HG03521 (cell line): ENCODE data around the gene VRK1.

Source experiments
- ATAC-seq: cut with Tn5 transposase; IDR thresholded peaks from one replicate; pipeline ENCODE4 v1.9.1; 2021; ENCODE audit warnings: mild to moderate bottlenecking, moderate library complexity; ENCODE audit not compliant: unreplicated experiment

Gene VRK1

DNA sequence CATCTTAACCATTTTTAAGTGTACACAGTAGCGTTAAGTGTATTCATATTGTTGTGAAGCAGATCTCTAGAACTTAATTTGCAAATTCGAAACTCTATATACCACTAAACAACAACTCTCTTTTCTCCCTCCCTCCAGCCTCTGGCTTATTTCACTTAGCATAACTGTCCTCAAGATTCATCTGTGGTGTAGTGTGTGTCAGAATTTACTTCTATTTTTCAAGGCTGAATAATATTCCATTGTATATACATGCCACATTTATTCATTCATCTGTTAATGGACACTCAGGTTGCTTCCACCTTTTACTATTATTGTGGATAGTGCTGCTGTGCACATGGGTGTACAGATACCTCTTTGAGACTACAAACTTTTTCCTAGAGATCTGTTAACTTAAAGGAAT is 26.5 kb downstream of the VRK1 start:
- no peak for ATAC-seq

DNA sequence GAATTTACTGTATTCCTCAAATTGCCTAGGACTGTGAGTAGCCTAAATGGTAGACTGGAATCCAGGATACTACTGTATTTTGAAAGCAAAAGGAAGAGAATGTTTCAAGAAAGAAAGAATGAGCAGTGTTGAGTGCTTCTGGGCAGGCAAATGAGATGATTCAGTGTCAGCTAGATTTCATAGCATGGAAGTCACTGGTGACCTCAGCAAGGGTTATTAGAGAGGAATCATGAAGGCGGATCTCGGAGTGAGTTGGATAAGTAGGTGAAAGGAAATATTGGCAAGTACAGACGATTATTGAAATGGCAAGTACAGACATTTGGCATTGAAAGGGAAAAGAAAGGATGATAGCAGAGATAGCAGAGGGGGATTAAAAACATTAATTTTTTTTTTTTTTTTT is 27.1 kb downstream of the VRK1 start:
- no peak for ATAC-seq

DNA sequence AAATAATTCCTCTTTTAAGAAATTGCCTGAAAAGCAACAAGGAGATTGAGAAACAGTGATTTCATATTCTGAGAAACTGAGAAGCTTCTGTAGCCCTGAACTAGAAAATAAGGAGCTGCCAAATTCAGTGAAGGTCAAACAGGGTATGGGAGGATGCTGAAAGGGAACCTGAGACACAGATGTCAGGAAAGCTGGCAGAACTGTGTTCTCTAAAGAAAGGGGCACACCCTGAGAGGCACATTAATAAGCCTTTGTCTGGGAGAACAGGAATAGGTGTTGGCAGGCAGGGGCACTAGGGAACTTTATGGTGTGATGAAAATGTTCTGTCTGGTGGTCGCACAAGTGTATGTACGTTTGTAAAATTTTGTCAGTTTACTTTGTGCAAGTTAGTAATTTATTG is 29.6 kb downstream of the VRK1 start:
- no peak for ATAC-seq

DNA sequence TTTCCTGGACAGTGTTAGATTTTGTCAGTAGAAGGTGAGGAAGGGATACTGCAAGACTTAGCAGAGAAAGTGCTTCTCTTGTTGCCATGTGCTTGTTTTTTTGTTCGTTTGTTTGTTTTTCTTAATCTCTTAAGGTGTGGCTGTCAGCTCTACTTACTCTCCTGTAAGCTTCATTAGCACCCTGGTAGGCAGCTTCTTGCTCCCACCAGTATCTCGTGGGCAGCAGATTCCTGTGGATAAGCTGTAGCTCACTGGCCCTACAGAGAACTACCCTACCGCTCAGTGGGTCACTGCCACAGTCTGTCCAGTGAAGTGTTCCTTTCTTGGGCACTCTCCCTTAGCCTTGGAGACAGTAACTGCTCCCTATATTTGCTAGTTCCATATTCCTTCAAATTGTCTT is 30.1 kb downstream of the VRK1 start:
- no peak for ATAC-seq

DNA sequence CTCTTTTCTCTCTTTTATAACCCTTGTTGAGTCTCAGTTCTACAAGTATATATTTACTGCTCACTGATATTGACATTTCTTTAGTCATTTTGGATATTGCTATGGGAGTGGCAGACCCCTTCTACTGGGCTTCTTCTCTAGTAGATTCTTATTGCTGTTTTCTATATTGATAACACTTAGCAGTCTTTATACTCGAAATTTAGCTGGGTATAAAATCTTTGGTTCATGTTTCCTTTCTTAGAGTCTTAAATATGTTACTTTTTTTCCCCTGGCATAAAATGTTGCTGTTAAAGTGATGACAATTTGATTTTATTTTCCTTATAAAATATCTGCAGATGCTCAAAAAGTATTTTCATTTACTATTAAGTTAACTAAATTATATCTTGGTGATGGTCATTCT is 32.6 kb downstream of the VRK1 start:
- ATAC-seq: no peak

DNA sequence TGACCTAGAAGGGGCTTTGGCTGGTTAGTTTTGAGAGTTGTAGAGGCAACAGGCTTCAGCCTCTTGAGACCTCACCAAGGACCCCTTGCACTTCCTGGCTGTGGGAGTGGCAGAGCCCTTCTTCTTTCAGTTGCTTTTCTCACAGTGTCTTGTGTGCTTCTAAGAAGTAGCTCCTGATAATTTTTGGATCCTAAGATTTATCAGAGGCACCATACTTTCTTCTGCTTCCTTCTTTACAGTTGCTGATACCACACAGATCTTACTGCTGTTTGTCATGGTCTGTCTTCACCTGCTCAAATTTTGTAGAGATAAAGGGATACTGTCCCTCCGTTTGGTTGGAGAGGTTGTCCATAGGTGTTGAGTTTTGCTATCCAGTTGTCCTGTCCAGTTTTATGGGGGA is 33.8 kb downstream of the VRK1 start:
- no peak for ATAC-seq

DNA sequence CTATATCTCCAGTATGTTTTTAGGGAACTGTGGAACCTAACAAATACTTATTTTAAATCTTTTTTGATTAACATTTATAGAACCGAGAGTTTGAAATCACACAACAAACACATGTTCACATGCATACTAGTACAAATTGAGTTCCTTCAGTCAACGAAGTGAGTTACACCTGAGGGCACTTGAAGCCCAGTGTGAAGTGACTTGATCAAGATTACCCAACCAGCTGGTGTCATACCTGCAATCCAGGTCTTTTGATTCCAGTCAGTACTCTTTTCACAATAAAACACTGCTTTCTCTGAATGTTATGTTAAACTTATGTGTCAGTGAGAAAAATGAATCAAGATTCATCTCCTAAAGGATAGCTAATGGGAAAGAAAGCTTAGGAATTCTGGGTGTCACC is 35.2 kb downstream of the VRK1 start:
- ATAC-seq: no peak

DNA sequence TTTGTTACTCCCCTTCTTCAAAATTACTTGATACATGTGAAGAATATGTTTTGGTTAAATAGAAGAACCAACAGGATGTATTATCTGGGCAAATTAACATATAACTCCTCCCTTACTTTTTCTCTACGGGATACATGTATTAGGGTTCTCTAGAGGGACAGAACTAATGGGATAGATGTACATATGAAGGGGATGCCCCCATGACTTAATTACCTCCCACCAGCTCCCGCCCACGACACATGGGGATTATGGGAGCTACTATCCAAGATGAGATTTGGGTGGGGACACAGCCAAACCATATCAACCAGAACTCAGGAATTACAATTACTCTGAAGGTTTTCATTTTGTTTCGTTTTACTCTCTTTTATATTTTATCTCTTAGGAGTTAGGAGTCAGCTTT is 41.3 kb downstream of the VRK1 start:
- no peak for ATAC-seq

DNA sequence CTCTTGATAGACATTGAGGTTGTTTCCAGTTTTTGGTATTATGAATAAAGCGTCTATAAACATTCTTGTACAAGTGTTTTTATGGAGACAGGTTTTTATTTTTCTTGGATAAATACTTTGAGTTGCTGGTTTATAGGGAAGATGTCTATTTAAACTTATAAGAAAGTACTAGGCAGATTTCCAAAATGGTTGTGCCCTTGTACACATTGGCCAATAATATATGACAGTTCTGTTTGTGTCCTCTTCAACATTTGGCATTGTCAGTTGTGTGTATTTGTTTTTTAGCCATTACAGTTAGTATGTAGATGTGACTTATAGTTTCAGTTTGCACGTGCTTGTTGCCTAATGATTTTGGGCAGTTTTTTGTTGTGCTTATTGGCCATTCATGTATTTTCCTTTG is 42.1 kb downstream of the VRK1 start:
- no peak for ATAC-seq

DNA sequence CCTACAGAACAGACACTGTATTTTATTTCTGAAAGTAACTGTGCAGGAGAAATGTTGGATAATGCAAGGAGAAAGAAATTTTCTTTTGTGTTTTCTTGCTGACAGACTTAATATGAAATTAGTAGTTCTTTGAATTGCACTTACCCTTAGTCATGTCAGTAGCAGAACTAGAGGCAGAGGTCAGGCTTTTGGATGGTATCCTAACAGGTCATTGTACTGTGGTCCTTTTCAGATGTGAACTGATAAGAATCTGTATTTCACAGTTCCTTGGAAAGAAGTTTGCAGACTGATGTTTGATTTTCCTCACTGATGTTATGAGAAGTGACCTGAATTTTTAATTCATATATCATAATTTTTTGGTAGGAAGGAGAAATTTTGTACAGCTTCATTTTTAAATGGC is 46.0 kb downstream of the VRK1 start:
- no peak for ATAC-seq

DNA sequence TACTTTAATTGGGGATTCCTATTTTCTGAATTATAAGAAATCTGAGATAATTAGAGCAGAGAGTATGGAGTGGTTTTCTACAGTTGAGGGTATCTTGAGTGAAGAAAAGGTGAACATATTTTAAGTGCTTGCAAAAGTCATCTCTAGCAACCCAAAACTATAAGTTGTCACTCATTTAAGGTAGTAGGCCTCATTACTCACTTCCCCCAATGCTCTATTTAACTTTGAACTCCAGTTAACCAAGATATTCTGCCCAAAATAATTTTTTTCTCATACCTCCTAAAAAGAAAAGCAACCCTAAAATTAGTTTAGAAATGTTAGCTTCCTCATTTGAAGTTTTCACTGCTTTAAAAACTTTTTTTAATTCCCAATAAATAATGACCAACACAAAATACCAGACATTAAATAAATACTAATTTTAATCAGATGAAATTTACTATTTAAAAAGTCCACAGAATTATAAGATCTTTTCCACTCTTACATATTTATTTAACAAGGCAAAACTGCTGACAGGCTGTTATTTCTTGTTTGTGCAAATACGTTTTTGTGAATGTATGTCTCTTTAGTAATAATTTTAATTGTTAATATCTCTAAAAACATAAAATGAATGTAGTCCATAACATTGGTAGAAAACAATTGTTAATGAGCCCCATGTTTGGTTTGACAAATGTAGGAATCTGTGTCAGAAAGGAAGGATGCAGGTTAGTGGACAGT is 47.8 kb downstream of the VRK1 start:
- no peak for ATAC-seq

DNA sequence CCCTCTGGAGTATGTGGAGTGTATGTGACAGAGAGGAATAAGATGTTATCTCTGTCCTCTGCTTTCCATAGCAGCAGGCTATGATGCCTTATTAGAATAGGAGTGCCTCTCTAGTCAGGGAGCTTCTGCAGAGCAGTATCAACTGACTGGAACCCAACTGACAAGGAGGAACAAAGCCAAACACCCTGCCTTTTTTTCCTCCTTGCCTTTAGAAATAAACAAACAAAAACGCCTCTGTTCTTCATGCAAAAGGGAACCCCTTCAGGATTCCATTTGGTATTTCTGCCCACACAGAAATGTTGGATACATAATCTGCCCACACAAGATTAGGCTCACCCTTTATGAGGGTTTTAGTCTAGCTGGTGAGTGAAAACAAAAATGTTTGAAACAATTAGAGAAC is 50.3 kb downstream of the VRK1 start:
- no peak for ATAC-seq

DNA sequence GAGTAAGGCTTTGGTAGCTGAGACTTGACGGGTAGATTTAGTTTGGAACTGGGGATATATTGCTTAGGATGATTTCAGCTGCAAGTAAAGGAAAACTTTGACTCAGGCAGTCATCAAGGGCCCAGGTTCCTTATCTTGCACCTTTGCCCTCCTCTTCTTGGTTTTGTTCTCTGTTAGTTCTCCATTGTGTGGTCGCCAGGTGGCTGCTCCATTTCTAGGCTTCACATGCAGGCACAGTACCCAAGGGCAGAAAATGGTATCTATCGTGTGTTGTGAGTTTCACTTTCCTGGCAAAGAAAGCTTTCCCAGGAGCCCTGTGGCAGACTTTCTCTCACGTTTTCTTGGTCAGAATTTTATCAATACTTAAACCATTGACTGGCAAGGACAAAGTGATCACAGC is 50.8 kb downstream of the VRK1 start:
- ATAC-seq: no peak

DNA sequence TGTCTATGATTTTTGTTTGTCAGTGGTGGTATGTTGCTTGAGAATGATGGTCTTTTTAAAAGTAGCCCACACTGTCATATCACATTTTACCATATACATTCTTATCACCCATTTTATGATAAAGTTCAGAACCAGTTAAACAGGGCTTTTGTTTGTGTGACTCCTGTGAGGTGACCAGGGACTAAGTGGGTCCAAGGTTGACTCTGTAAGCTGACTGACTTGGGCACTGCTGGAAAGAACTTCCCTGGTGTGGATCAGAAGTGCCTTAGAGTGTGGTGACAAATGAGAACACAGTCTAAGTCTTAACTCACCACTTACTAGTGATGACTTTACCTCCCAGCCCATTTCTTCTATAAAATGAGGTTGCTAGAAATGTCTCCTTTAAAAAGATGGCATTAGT is 52.6 kb downstream of the VRK1 start:
- ATAC-seq: no peak

DNA sequence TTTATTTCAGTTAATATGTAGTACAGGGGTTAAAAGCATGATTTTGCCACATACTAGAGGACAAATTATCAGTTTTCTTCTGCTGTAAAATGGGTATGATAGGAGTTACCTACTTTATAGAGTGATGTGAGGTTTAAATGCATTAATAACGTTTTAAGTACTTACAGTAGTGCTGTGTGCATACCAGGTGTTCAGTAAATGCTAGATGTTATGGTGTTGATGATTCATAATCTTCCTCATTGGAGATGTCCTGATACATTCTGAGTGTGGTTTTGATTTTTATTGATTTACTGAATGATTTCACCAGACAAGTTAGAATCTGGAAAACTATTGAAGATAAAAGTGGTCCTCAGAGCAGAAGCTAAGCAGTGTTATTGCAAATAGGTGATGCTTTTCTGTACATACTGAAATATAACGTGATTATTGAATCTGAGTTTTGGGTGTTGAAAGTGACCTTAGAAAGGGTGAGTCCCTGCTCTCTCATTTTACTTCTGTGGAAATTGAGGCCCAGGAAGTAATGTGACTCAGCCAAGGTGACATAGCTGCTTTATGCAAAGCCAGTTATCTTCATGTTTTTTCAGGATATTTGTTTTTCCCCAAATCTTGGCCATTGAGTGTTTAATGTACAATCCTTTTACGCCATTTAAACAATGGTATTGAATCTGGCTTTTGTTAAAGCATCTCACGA is 54.7 kb downstream of the VRK1 start:
- ATAC-seq: no peak

DNA sequence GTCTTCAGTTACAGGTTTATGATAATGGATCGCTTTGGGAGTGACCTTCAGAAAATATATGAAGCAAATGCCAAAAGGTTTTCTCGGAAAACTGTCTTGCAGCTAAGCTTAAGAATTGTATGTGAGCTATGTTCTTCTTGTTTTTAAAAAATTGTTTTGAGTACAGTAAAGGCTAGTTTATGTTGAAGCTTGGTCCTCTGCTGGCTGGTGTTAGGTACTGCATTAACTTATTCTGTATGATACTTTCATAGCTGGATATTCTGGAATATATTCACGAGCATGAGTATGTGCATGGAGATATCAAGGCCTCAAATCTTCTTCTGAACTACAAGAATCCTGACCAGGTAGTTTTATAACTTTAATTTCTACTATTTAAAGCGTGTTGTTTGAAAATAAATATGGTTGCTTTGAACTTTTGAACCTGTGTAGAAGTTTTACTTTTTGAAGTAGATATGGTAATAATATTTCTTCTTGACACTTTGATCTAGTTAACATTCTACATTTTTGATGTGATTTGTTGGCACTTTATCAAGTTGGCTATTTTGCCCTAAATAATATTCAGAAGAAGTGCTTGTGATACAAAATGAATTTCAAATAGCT is 55.7 kb downstream of the VRK1 start:
- ATAC-seq: peak; percentile 50

DNA sequence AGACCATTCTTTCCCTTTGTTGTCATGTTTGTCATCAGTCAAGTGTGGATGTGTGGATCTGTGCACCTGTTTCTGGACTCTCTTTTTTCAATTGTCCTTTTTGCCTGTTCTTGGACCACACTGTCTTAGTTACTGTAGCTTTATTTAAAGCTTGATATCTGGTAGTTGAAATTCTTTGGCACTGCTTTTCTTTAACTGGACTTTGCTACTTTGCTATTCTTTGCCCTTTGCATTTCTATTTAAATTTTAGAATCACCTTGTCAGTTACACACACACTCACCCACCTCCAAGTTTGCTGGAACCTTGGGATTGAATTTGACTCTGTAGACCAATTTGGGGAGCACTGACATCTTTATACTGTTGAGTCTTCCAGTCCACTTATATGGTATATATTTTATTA is 61.5 kb downstream of the VRK1 start:
- no peak for ATAC-seq

DNA sequence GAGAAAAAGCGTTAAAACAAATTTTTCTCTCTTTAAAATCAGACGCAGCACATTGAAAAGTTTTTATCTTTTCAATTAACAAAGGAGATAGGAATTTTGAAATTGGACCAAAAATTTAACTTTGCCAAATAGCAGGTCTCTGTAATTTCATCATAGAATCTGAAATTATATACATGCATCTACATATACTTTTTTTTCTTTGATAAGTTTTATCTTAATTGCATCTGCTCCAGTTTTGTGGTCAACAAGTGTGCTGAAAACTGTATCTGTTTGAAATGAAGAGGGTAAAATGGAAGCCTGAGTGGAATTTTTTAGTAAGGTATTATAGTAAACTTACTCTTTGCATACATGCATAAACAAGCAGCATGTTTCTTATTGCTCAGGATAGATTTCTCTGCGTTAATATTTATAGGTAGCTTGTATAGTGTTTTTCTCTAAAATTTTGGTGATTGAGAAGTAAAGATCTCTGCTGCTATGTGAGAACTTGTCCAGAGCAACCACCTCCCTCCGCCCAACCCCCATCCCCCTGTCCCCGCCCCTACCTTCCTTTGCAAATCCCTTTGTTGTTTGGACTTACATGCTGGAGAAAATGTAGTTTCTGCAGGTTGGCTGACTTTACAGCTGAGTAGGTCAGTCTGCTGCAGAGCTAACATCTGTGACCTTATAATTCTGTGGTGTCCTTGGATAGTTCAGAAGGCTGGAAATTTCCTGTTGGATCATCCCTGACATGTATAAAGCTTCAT is 64.6 kb downstream of the VRK1 start:
- ATAC-seq: no peak

DNA sequence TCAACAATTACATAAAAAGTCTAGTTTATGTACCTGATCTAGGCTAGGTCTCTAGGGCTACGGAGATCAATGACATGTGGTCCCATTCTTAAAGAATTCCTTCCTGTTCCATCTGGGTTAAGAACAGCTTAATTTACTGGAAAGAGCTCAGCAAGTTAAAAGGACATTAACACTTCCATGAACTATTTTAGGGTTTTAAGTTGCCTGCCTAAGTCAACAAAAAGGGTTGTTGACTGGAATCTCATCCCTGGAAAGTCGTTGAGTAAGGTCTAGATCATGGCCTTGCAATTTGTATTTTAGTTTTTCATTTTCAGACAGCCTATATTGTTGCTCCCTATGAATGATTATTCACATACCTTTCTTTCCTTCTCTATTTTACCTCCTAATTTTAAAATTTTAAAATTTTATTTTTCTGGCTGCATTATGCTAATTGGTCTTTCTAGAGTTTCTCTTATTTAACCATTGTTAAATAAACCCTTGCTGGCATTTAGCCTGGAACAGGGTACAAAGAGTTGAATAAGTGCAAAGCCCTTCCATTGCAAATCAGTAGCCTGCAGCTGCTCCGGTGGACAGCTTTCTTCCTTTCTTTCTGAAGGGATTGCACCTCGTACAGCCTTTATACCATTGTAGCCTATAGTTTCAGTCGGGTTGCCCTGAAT is 66.3 kb downstream of the VRK1 start:
- no peak for ATAC-seq

DNA sequence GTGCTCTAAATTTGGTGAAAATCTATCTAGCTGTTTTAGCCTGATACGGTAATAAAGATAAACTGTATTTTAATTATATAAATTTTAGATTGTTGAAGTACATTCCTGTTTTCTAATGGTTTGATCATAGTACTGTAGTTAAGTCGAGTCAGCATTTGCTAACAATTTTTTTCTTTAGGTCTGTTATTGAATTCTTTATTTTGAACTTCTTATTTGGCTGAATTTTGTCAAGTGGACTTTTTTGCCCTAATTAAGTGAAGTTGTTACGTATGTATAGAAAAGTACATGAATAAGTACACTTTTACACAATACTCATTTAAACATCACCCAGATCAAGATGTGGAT is 66.8 kb downstream of the VRK1 start:
- ATAC-seq: no peak

DNA sequence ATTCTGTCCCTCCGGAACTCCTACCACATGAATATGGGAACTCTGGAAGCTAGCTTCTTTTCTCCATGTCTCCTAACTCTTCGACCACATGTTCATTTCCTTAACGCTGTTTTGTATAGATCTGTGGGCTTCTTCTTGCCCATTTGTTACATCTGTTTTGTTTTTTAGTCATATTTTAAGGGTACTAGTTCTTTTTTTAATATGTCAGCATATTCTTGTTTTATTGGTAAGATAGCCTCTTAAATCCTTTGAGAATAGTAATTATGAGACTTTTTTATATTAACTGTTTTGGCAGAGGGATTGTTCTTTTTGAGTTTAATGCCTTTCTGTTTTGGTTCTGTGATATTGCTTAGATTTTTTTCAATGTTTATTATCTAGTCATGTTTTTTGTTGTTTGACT is 70.5 kb downstream of the VRK1 start:
- ATAC-seq: no peak
